Heart left ventricle (tissue), 16 donors: Measurements from ENCODE around the gene CNDP2. TPM values are rescaled to one million over a fixed set of nuclear protein-coding genes. Genes with fewer than 3 reads are reported as not detected.
A peak's percentile ranks its signal among the peaks of the same experiment; 100 is the strongest.
"Not testable (repeated sequence)": the region's sequence is repeated elsewhere in the genome, so short reads cannot be mapped to it uniquely, and the experiment has no call there.

ENCODE experiments used
- ATAC-seq, 4 donors: fragments of 200-7000 bp; cut with Tn5 transposase; one replicate each; pipeline ENCODE4 v1.9.1; 2020 to 2022; ENCODE audit warnings: moderate library complexity in 4 of 4, mild to moderate bottlenecking in 3 of 4, moderate number of reproducible peaks in 1 of 4
- DNase-seq, 5 donors: peaks; one replicate each; pipeline ENCODE4 v3.0.0-alpha.2; 2020
- H3K27ac ChIP-seq, 12 donors: fragments of 200-600 bp; sonication (generic) in 4 of 12; one replicate each; pipeline versions ENCODE4 v1.5.0 to v1.8.0; 2016 to 2022; ENCODE audit warnings: mild to moderate bottlenecking in 2 of 12
- H3K27me3 ChIP-seq, 9 donors: fragments of 200-600 bp; sonication (generic) in 2 of 9; one replicate each; pipeline versions ENCODE4 v1.5.1 to v1.8.0; 2016 to 2022; ENCODE audit warnings: mild to moderate bottlenecking in 3 of 9
- H3K36me3 ChIP-seq, 9 donors: fragments of 200-600 bp; sonication (generic) in 2 of 9; one replicate each; pipeline versions ENCODE4 v1.5.0 to v1.8.0; 2018 to 2022; ENCODE audit warnings: mild to moderate bottlenecking in 2 of 9
- H3K4me1 ChIP-seq, 12 donors: fragments of 200-600 bp; sonication (generic) in 4 of 12; one replicate each; pipeline versions ENCODE4 v1.5.0 to v1.8.0; 2016 to 2022; ENCODE audit warnings: mild to moderate bottlenecking in 3 of 12
- H3K4me3 ChIP-seq, 12 donors: fragments of 200-600 bp; sonication (generic) in 4 of 12; one replicate each; pipeline versions ENCODE4 v1.5.0 to v1.8.0; 2017 to 2022; ENCODE audit warnings: mild to moderate bottlenecking in 9 of 12, moderate library complexity in 4 of 12
- H3K9me3 ChIP-seq, 12 donors: fragments of 200-600 bp; sonication (generic) in 4 of 12; one replicate each; pipeline versions ENCODE4 v1.5.0 to v1.8.0; 2016 to 2022; ENCODE audit warnings: mild to moderate bottlenecking in 1 of 12
- CTCF ChIP-seq, 12 donors: fragments of 200-600 bp; sonication (generic) in 4 of 12; IDR thresholded peaks; one replicate each; pipeline versions ENCODE4 v1.5.0 to v1.8.0; 2018 to 2022; ENCODE audit warnings: antibody characterized with exemption in 12 of 12, mild to moderate bottlenecking in 5 of 12
- POLR2A ChIP-seq, 2 donors: fragments of 450-650 bp; IDR thresholded peaks; one replicate each; pipeline ENCODE4 v1.6.1; 2017; ENCODE audit warnings: antibody characterized with exemption in 2 of 2, mild to moderate bottlenecking in 2 of 2, moderate library complexity in 2 of 2
- WGBS, 4 donors: extraction: QIAGEN DNeasy Blood & Tissue Kit in 2 of 4; methylation state at CpG; one replicate each; pipeline versions ENCODE4 v1.1.5 to v1.1.7; 2013 to 2018; 5-methylcytosine and 5-hydroxymethylcytosine counted together
- intact Hi-C, 10 donors: fragments of 100-400 bp; cut with DNase I; formaldehyde crosslinking; loops; one replicate each; pipeline versions ENCODE4 v1.11.1 to v1.14.2; 2022
- polyA plus RNA-seq, 2 donors: library from polyadenylated mRNA; stranded (reverse); fragments of 200-250 nt; gene quantifications; one replicate each; pipeline ENCODE4 v1.2.3, GENCODE V29; 2013
- total RNA-seq, 9 donors: library from RNA; depleted of rRNA in 2 of 9; stranded (reverse); fragments of >200 nt in 2 of 9; fragmentation: NEBNext Ultra II Directional in 3 of 9; extraction: Animal tissue kit (Norgen Biotek cat#: 25700) in 3 of 9; gene quantifications; one replicate each; pipeline versions ENCODE4 v1.1.0 to v1.2.4, GENCODE V29; 2016 to 2023
- donor health status: ischemic (EF 13 %, LVEDD 7.1; RV severe dilation, severe dysfunction).
- donor health status: healthy with polysubstance abuse.
- donor health status: DM: no; HTN: yes; CAD: no.
- donor health status: DM: no; HTN: no; CAD: no.
- donor health status: ischemic (EF 25% LVEDD 6.9; RV normal size, moderate dysfunction).
- donor health status: ischemic (EF 25% LVEDD 5.7; RV mildly dilated, moderate dysfunction).
- donor health status: healthy.
- donor health status: DM: yes; HTN: yes; CAD: no.
- donor health status: ischemic (EF 35%, LVEDD 5.7; RV mildly dilated, moderate dysfunction).
- donor health status: nonischemic (EF 11% LVEDD 7.7; RV severe dilation, severe dysfunction).
- donor health status: DM: yes; HTN: yes; CAD: no.
- donor health status: PGD.
- donor health status: ischemic (EF 29% LVEDD 5.4; RV normal size, mild dysfunction).
- donor health status: nonischemic (EF 23%, LVEDD 6.1; RV moderate dilation, normal function).

Gene CNDP2
- total and polyA plus RNA-seq, 11 donors: 38.3 to 162 (median 76.3) TPM

- no peak overlapping the region for H3K4me3 ChIP-seq
- WGBS, 4 donors: 44 to 86% (median 70%) methylated on average over 4 of the region's 4 CpGs
- TF ChIP-seq POLR2A (IDR thresholded peaks at IDR 0.05) (no peak), CTCF (IDR thresholded peaks at IDR 0.05) (no peak)
- no peaks in the 10 kb centered on the region for H3K36me3 ChIP-seq
- ATAC-seq (peak in 1 of 4 donors; percentile 67), DNase-seq (no peak)
- H3K4me1 ChIP-seq: no peaks in the 10 kb centered on the region
- no peaks in the 10 kb centered on the region for H3K27me3 ChIP-seq
- intact Hi-C loops: loop anchor here in 2 of 10 donors (10.0 kb wide), 1 partner anchor 363 kb away; no protein-coding TSS in a partner anchor
- no peak overlapping the region for H3K27ac ChIP-seq
- H3K9me3 ChIP-seq: no peaks in the 10 kb centered on the region
Observed at GRCh38 chr18:74558096-74558495, 61.9 kb downstream of the CNDP2 start.

DNA sequence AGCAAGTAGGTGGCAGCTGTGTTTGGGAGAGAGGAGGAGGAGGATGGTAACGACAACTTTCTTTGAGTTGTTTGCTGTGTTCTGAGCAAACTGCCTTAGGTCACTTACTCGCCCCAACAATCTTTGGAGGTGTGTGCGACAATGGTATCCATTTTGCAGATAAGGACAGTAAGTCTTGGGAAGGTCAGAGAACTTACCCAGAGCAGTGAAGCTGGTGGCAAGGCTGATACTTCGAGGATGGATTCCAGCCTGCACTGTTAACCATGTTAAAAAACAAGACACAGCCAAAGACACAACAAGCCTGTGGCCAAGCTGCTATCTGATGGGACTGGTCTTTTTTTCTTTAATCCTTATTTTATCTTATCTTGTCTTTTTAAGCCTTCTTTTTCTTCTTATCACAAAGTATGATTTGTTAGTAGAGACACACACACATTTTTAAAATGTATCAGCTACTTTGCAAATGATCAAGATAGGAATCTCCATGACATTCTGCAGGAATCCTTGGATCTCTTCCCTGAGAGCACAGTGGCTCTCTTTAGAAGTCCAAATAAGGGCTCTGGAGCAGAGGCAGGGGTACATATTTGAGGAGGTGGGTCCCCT lies 66.1 kb downstream of the CNDP2 start:
- TF ChIP-seq CTCF (IDR thresholded peaks at IDR 0.05) (no peak), POLR2A (IDR thresholded peaks at IDR 0.05) (no peak)
- DNase-seq: no peak
- no peaks in the 10 kb centered on the region for H3K4me1 ChIP-seq
- 74 to 83% (median 76%) methylated on average over 4 of the region's 4 CpGs for WGBS, 4 donors
- H3K9me3 ChIP-seq: peaks cover 0 to 8% (median 0%) of the 10 kb centered on the region in 12 donors
- H3K4me3 ChIP-seq: no peak overlapping the region
- ATAC-seq: no peak
- H3K36me3 ChIP-seq: no peaks in the 10 kb centered on the region
- H3K27me3 ChIP-seq: no peaks in the 10 kb centered on the region
- H3K27ac ChIP-seq: no peak overlapping the region
- intact Hi-C loops: no loop called here

DNA sequence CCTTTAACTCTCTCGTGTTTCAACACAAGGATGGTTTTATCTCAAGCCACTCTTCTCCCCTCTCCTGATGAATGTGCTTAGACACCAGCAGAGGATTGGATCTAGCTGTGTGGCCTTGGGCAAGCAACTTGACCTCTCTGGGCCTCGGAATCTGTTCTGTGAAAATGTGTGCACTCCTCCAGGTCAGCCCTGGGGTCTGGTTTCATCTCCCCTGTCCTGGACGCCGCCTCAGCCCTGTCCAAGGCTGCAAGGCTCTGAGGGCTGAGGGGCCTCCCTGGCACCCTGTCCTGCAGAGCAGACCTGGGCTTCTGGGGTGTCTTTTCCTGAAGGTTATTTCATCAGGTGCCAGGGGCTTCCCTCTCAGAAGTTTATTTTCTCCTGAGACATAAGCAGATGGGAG lies 66.6 kb downstream of the CNDP2 start:
- H3K4me1 ChIP-seq: no peaks in the 10 kb centered on the region
- no peak for DNase-seq
- no peaks in the 10 kb centered on the region for H3K27me3 ChIP-seq
- TF ChIP-seq POLR2A (IDR thresholded peaks at IDR 0.05) (no peak), CTCF (IDR thresholded peaks at IDR 0.05) (no peak)
- H3K36me3 ChIP-seq: no peaks in the 10 kb centered on the region
- no peak overlapping the region for H3K27ac ChIP-seq
- WGBS, 4 donors: 75 to 88% (median 84%) methylated on average over 4 of the region's 4 CpGs
- H3K9me3 ChIP-seq: peaks cover 0 to 8% (median 0%) of the 10 kb centered on the region in 12 donors
- intact Hi-C loops: no loop called here
- peak in 1 of 4 donors; percentile 31 for ATAC-seq
- no peak overlapping the region for H3K4me3 ChIP-seq

DNA sequence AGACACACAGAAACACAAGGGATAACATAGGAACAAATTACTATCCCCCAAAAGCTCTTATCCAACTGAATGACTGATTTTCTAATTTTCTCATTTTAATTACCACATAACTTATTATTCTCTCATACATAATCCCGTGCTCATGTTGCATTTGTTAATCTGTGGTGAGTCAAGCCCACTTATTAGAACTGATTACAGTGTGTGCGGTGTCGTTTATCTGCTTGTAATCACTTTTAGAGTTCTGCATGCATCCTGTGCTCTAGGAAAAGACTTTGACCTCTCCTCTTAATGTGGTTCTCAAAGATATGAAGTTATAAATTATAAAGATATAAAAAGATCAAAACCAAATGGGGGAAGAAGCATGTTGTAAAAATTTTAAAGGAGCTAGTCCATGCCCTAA lies 67.8 kb downstream of the CNDP2 start:
- WGBS, 4 donors: 25 to 33% (median 31%) methylated on average over 3 of the region's 3 CpGs
- no peak for ATAC-seq
- H3K4me3 ChIP-seq: no peak overlapping the region
- H3K9me3 ChIP-seq: peaks cover 0 to 8% (median 0%) of the 10 kb centered on the region in 12 donors
- no peak for DNase-seq
- TF ChIP-seq POLR2A (IDR thresholded peaks at IDR 0.05) (no peak), CTCF (IDR thresholded peaks at IDR 0.05) (no peak)
- H3K27me3 ChIP-seq: no peaks in the 10 kb centered on the region
- H3K4me1 ChIP-seq: no peaks in the 10 kb centered on the region
- no peaks in the 10 kb centered on the region for H3K36me3 ChIP-seq
- H3K27ac ChIP-seq: no peak overlapping the region
- intact Hi-C loops: no loop called here

GRCh38 chr18:74565164-74565563 lies 69.0 kb downstream of the CNDP2 start:
- DNase-seq, intact Hi-C loops, H3K27ac ChIP-seq, H3K4me3 ChIP-seq, H3K36me3 ChIP-seq, H3K9me3 ChIP-seq, H3K4me1 ChIP-seq, ATAC-seq, H3K27me3 ChIP-seq: not testable (repeated sequence)
- WGBS, 4 donors: 87 to 100% (median 92%) methylated on average over 1 of the region's 1 CpG

- H3K27ac ChIP-seq, H3K36me3 ChIP-seq, ATAC-seq, H3K27me3 ChIP-seq, DNase-seq, H3K4me3 ChIP-seq, H3K9me3 ChIP-seq, H3K4me1 ChIP-seq, intact Hi-C loops: not testable (repeated sequence)
- WGBS, 4 donors: 80 to 95% (median 93%) methylated on average over 3 of the region's 3 CpGs
Observed at GRCh38 chr18:74565993-74566392, 69.8 kb downstream of the CNDP2 start.
